A549 (cell line): ENCODE measurements around the gene NGDN. TPM values are rescaled to one million over a fixed set of nuclear protein-coding genes. Genes with fewer than 3 reads are reported as not detected.

Experiments used
- ATAC-seq, 2 experiments: fragments of 200-7000 bp in 1 of 2; fragments of >200 bp in 1 of 2; cut with Nextera tagmentation in 1 of 2; cut with Tn5 transposase in 1 of 2; 3 replicates each; pipeline versions ENCODE4 v1.8.0 to v1.9.1; 2018 to 2020; ENCODE audit warnings: mild to moderate bottlenecking in 1 of 2, moderate library complexity in 1 of 2
- CTCF ChIA-PET: fragments of 300-600 bp; sonication (Branson Sonifier 250); formaldehyde crosslinking; extraction: SDS; loops from one replicate; lab custom pipeline; 2021; ENCODE audit warnings: antibody characterized with exemption, inconsistent platforms; lab: Yijun Ruan, JAX
- POLR2A ChIA-PET: fragments of 350-600 bp; formaldehyde crosslinking; extraction: SDS; loops from one replicate; lab custom pipeline; 2021; ENCODE audit warnings: antibody characterized with exemption, inconsistent platforms; lab: Yijun Ruan, JAX
- DNase-seq, 2 experiments: peaks; one replicate each; pipeline versions ENCODE4 v3.0.0 to v3.0.0-alpha.2; 2011 to 2016; ENCODE audit warnings: low read depth in 1 of 2, low spot score in 1 of 2
- FAIRE-seq: peaks from 2 replicates; lab custom pipeline; 2011; peaks lifted over from hg19 to GRCh38; lab: Jason Lieb, UNC
- H3K27ac ChIP-seq, 2 experiments: fragments of >200 bp; sonication (Bioruptor Twin); formaldehyde crosslinking; 3 replicates each; pipeline ENCODE4 v1.5.1; 2016 to 2017
- H3K4me1 ChIP-seq: fragments of >200 bp; sonication (Bioruptor Twin); formaldehyde crosslinking; 3 replicates; pipeline ENCODE4 v1.6.1; 2016
- H3K4me2 ChIP-seq: fragments of >200 bp; sonication (Bioruptor Twin); formaldehyde crosslinking; 3 replicates; pipeline ENCODE4 v1.6.1; 2016
- H3K4me3 ChIP-seq: fragments of >200 bp; sonication (Bioruptor Twin); formaldehyde crosslinking; 3 replicates; pipeline ENCODE4 v1.5.1; 2016
- H3K9me3 ChIP-seq: fragments of >200 bp; sonication (Bioruptor Twin); formaldehyde crosslinking; 3 replicates; pipeline ENCODE4 v1.6.1; 2016
- BHLHE40 ChIP-seq: IDR thresholded peaks from 2 replicates; pipeline ENCODE4 v1.6.1; 2012; ENCODE audit warnings: low read depth, low read length, inconsistent platforms
- CBX2 ChIP-seq: fragments of 200-600 bp; sonication (generic); IDR thresholded peaks from 2 replicates; pipeline ENCODE4 v1.6.1; 2016; ENCODE audit warnings: low read depth, mild to moderate bottlenecking, borderline replicate concordance
- CEBPB ChIP-seq, 2 experiments: fragments of >200 bp in 1 of 2; sonication (Bioruptor Twin) in 1 of 2; formaldehyde crosslinking in 1 of 2; IDR thresholded peaks; 2 replicates each; pipeline ENCODE4 v1.6.1; 2012 to 2016
- EHMT2 ChIP-seq: fragments of 200-600 bp; sonication (generic); IDR thresholded peaks from 2 replicates; pipeline ENCODE4 v1.6.1; 2016; ENCODE audit warnings: antibody characterized with exemption, low read depth, mild to moderate bottlenecking, moderate library complexity
- ESRRA ChIP-seq: fragments of 150-350 bp; IDR thresholded peaks from 2 replicates; pipeline ENCODE4 v1.6.1; 2014; ENCODE audit warnings: mild to moderate bottlenecking, low read length, borderline replicate concordance
- FOSB ChIP-seq: fragments of 250-450 bp; sonication (Bioruptor Pico); IDR thresholded peaks from 2 replicates; pipeline ENCODE4 v1.5.0; 2020; ENCODE audit warnings: mild to moderate bottlenecking, moderate library complexity
- FOSL2 ChIP-seq, 2 experiments: fragments of 450-650 bp in 1 of 2; fragments of >200 bp in 1 of 2; sonication (Bioruptor Twin) in 1 of 2; formaldehyde crosslinking; IDR thresholded peaks; 2 replicates each; pipeline versions ENCODE4 v1.5.0 to v1.6.1; 2016 to 2020; ENCODE audit warnings: mild to moderate bottlenecking in 1 of 2, moderate library complexity in 1 of 2
- HDAC2 ChIP-seq: fragments of 200-600 bp; sonication (generic); IDR thresholded peaks from 2 replicates; pipeline ENCODE4 v1.6.1; 2016
- HOXB13 ChIP-seq: fragments of 250-450 bp; sonication (Bioruptor Pico); IDR thresholded peaks from 2 replicates; pipeline ENCODE4 v1.5.0; 2020; ENCODE audit warnings: low read depth, mild to moderate bottlenecking, moderate library complexity
- HOXB5 ChIP-seq: fragments of 250-450 bp; sonication (Bioruptor Pico); IDR thresholded peaks from 2 replicates; pipeline ENCODE4 v1.5.0; 2020; ENCODE audit warnings: mild to moderate bottlenecking, moderate library complexity
- JUN ChIP-seq, 2 experiments: fragments of >200 bp; sonication (Bioruptor Twin); formaldehyde crosslinking; IDR thresholded peaks; 2 replicates in 1 of 2; 3 replicates in 1 of 2; pipeline ENCODE4 v1.6.1; 2016 to 2017
- JUNB ChIP-seq: fragments of >200 bp; sonication (Bioruptor Twin); formaldehyde crosslinking; IDR thresholded peaks from 2 replicates; pipeline ENCODE4 v1.6.1; 2016
- KDM5A ChIP-seq: fragments of 200-600 bp; sonication (generic); IDR thresholded peaks from 2 replicates; pipeline ENCODE4 v1.6.1; 2016; ENCODE audit warnings: antibody characterized with exemption, mild to moderate bottlenecking
- MAFK ChIP-seq: fragments of 450-650 bp; IDR thresholded peaks from 2 replicates; pipeline ENCODE4 v1.6.1; 2014; ENCODE audit not compliant: partially characterized antibody
- MAZ ChIP-seq: fragments of 150-350 bp; IDR thresholded peaks from 2 replicates; pipeline ENCODE4 v1.6.1; 2014; ENCODE audit warnings: antibody characterized with exemption, low read depth, low read length, borderline replicate concordance
- POLR2A ChIP-seq: IDR thresholded peaks from 2 replicates; pipeline ENCODE4 v1.6.1; 2012; ENCODE audit warnings: mild to moderate bottlenecking, low read length
- POLR2AphosphoS2 ChIP-seq: conservative IDR thresholded peaks from 2 replicates; pipeline ENCODE4 v1.6.1; 2012; ENCODE audit warnings: low read length, improper control_type of control experiment, inconsistent platforms
- RAD21 ChIP-seq, 2 experiments: fragments of >200 bp in 1 of 2; sonication (Bioruptor Twin) in 1 of 2; formaldehyde crosslinking in 1 of 2; IDR thresholded peaks in 1 of 2; conservative IDR thresholded peaks in 1 of 2; 2 replicates in 1 of 2; 3 replicates in 1 of 2; pipeline ENCODE4 v1.6.1; 2012 to 2018; ENCODE audit warnings: inconsistent platforms in 1 of 2
- RARB ChIP-seq: fragments of 250-450 bp; sonication (Bioruptor Pico); IDR thresholded peaks from 2 replicates; pipeline ENCODE4 v1.8.0; 2021; ENCODE audit warnings: mild to moderate bottlenecking, moderate library complexity
- RCOR1 ChIP-seq: fragments of 150-350 bp; IDR thresholded peaks from 2 replicates; pipeline ENCODE4 v1.6.1; 2014; ENCODE audit warnings: antibody characterized with exemption, low read length, low read depth
- RFX5 ChIP-seq: fragments of 450-650 bp; IDR thresholded peaks from 2 replicates; pipeline ENCODE4 v1.7.1; 2014; ENCODE audit warnings: antibody characterized with exemption, mild to moderate bottlenecking, moderate library complexity
- SMC3 ChIP-seq: fragments of >200 bp; sonication (Bioruptor Twin); formaldehyde crosslinking; IDR thresholded peaks from 3 replicates; pipeline ENCODE4 v1.6.1; 2018; ENCODE audit warnings: inconsistent platforms
- SREBF2 ChIP-seq: fragments of 450-650 bp; IDR thresholded peaks from 2 replicates; pipeline ENCODE4 v1.6.1; 2014; ENCODE audit warnings: mild to moderate bottlenecking, moderate library complexity
- TP53 ChIP-seq: fragments of 250-450 bp; sonication (Bioruptor Pico); IDR thresholded peaks from 2 replicates; pipeline ENCODE4 v1.5.0; 2021; ENCODE audit warnings: mild to moderate bottlenecking, moderate library complexity
- ZNF302 ChIP-seq: fragments of 250-450 bp; sonication (Bioruptor Pico); IDR thresholded peaks from 2 replicates; pipeline ENCODE4 v1.9.0; 2021; ENCODE audit warnings: inconsistent platforms, mild to moderate bottlenecking, moderate library complexity
- ZSCAN20 ChIP-seq: fragments of 250-450 bp; sonication (Bioruptor Pico); IDR thresholded peaks from 2 replicates; pipeline ENCODE4 v1.8.0; 2022; ENCODE audit warnings: mild to moderate bottlenecking, moderate library complexity
- WGBS: methylation state at CpG from one replicate; pipeline ENCODE4 v1.1.6; 2017; ENCODE audit errors: missing lambda C conversion rate; 5-methylcytosine and 5-hydroxymethylcytosine counted together
- polyA plus RNA-seq, 4 experiments: library from polyadenylated mRNA; depleted of rRNA in 3 of 4; stranded (reverse); fragments of >200 nt; fragmentation: RNase III in 1 of 4; extraction: RNeasy Plus Mini Kit Qiagen cat#74134 plus additional on column Dnase treatment in 1 of 4; gene quantifications; 2 replicates in 3 of 4; 3 replicates in 1 of 4; pipeline ENCODE4 v1.2.3, GENCODE V29; 2011 to 2017
- TF ChIP-seq, protein P1 (sequence below): fragments of >200 bp; sonication (Bioruptor Twin); formaldehyde crosslinking; IDR thresholded peaks from 2 replicates; pipeline ENCODE4 v1.6.1; 2016
- TF ChIP-seq, protein P2 (sequence below): fragments of >200 bp; sonication (Bioruptor Twin); formaldehyde crosslinking; IDR thresholded peaks from 3 replicates; pipeline ENCODE4 v1.6.1; 2016
- TF ChIP-seq, protein P3 (sequence below): IDR thresholded peaks from 2 replicates; pipeline ENCODE4 v1.6.1; 2012
- TF ChIP-seq, protein P4 (sequence below): IDR thresholded peaks from 2 replicates; pipeline ENCODE4 v1.6.1; 2012; ENCODE audit warnings: low read depth, borderline replicate concordance

Gene NGDN
- polyA plus RNA-seq, 2 of the 4 experiments (the other 2 are of a cell fraction) = 62.9 to 108 TPM

DNA sequence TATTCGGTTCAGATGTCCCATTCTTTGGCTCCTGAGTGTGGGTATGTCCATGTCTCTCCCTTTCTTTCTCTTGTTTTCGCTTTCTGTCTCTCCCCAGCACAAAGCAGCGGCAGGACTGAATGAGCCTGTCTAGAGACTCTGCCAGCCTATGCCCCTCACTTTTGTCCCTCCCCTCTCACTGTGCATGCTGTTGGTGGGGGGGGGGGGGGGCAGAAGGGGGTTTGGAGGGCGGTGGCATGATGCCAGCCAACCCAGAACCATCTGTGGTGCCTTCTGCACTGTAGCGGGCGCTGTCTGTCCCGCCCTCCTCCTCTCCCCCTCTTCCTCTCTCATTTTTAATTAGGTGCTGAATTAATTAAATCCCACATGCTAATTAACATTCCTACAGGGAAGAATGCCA is 17.7 kb downstream of the NGDN start:
- Histone ChIP-seq H3K27ac (no peak overlapping the region), H3K9me3 (no peaks in the 10 kb centered on the region), H3K4me1 (no peaks in the 10 kb centered on the region), H3K4me3 (no peak overlapping the region), H3K4me2 (no peak overlapping the region)
- TF ChIP-seq SMC3 (no peak), TP53 (CRISPR knock-in tag) (no peak), CEBPB (IDR thresholded peaks at IDR 0.05) (no peak), CBX2 (no peak), ESRRA (no peak), RFX5 (no peak), RCOR1 (no peak), MAZ (no peak), POLR2AphosphoS2 (no peak), KDM5A (no peak), MAFK (no peak), FOSB (CRISPR knock-in tag) (no peak), SREBF2 (no peak)
- TF ChIP-seq, protein P1, sequence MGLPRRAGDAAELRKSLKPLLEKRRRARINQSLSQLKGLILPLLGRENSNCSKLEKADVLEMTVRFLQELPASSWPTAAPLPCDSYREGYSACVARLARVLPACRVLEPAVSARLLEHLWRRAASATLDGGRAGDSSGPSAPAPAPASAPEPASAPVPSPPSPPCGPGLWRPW = no peak
- TF ChIP-seq, protein P2, sequence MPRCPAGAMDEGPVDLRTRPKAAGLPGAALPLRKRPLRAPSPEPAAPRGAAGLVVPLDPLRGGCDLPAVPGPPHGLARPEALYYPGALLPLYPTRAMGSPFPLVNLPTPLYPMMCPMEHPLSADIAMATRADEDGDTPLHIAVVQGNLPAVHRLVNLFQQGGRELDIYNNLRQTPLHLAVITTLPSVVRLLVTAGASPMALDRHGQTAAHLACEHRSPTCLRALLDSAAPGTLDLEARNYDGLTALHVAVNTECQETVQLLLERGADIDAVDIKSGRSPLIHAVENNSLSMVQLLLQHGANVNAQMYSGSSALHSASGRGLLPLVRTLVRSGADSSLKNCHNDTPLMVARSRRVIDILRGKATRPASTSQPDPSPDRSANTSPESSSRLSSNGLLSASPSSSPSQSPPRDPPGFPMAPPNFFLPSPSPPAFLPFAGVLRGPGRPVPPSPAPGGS = no peak
- TF ChIP-seq, protein P3, sequence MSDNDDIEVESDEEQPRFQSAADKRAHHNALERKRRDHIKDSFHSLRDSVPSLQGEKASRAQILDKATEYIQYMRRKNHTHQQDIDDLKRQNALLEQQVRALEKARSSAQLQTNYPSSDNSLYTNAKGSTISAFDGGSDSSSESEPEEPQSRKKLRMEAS = no peak
- DNase-seq = no peak
- no peak for ATAC-seq
- 77% methylated on average over 7 of the region's 7 CpGs for WGBS
- FAIRE-seq = no peak
- ChIA-PET POLR2A (no interaction called here), CTCF (interaction anchor here (0.7 to 21.4 kb wide), 4 partner anchors 8 to 127 kb away, joined by 3 to 553 read pairs (median 36); partner anchors contain the start of genes AP1G2 and THTPA)

DNA sequence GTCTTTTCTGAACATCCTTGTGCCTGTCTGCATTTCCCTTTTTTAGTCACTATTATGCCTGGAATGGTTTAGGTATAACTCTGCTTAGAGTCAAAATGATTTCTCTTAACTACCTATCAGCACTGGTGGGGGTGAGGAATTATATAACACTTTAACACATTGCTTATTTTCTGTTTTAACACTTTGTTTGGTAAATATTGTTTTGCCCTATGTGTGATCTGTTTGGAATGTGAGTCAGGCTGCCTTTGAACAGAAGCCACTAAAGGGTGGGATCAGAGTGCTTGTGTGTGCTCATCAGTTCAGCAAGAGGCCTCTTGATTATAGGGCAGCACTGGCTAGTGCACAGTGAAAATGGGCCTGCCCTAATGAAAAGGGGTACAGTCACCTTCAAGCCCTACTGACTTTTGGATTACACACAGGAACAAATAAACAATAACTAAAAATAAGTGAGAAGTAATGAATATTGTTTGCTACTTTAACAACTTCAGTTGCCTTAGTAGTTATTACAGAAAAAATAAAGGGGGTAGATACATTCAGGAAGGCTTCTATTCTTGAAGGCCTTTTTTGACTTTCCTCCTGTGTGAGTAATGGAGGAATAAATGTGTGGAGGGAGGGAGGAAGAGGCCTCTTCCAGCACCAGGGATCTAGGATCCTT is 23.2 kb downstream of the NGDN start:
- no peak overlapping the region for H3K4me2 ChIP-seq
- no peak overlapping the region for H3K27ac ChIP-seq
- H3K4me3 ChIP-seq = no peak overlapping the region
- ChIA-PET POLR2A (no interaction called here), CTCF (interaction anchor here (0.8 to 5.1 kb wide), 3 partner anchors 8 to 38 kb away, joined by 3 to 39 read pairs (median 3); no protein-coding TSS in a partner anchor)
- DNase-seq = no peak
- no peaks in the 10 kb centered on the region for H3K9me3 ChIP-seq
- no peak for FAIRE-seq
- no peak for TF ChIP-seq FOSB (CRISPR knock-in tag)
- no peak for TF ChIP-seq BHLHE40
- no peak for TF ChIP-seq MAZ
- no peak for TF ChIP-seq TP53 (CRISPR knock-in tag)
- TF ChIP-seq ESRRA = no peak
- no peak for TF ChIP-seq EHMT2
- no peak for TF ChIP-seq ZNF302 (CRISPR knock-in tag)
- no peak for TF ChIP-seq POLR2A
- TF ChIP-seq HOXB13 (CRISPR knock-in tag) = no peak
- TF ChIP-seq ZSCAN20 (CRISPR knock-in tag) = no peak
- no peak for TF ChIP-seq RARB (CRISPR knock-in tag)
- TF ChIP-seq HOXB5 (CRISPR knock-in tag) = no peak
- no peak for TF ChIP-seq HDAC2
- TF ChIP-seq, protein P4, sequence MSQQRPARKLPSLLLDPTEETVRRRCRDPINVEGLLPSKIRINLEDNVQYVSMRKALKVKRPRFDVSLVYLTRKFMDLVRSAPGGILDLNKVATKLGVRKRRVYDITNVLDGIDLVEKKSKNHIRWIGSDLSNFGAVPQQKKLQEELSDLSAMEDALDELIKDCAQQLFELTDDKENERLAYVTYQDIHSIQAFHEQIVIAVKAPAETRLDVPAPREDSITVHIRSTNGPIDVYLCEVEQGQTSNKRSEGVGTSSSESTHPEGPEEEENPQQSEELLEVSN = no peak
- TF ChIP-seq JUNB = no peak
- TF ChIP-seq CBX2 = no peak
- no peak for TF ChIP-seq JUN (IDR thresholded peaks at IDR 0.05)
- no peak for TF ChIP-seq FOSL2 (IDR thresholded peaks at IDR 0.05)
- no peak for TF ChIP-seq FOSL2 (CRISPR knock-in tag; IDR thresholded peaks at IDR 0.05)
- TF ChIP-seq RAD21 (conservative IDR thresholded peaks at IDR 0.05 in 1 of 2, IDR thresholded peaks at IDR 0.05 in 1 of 2) = no peak
- H3K4me1 ChIP-seq = no peaks in the 10 kb centered on the region
- ATAC-seq = no peak
